ENCODE results near the gene SPAG16.

- no peak for TF ChIP-seq CTCF (IDR thresholded peaks at IDR 0.05)
- TF ChIP-seq POLR2AphosphoS5 (IDR thresholded peaks at IDR 0.05): no peak
- no peak for TF ChIP-seq POLR2A (IDR thresholded peaks at IDR 0.05)
Measured at GRCh38 chr2:214057986-214058385, 773.7 kb downstream of the SPAG16 start.

Data from prostate gland (tissue), 2 donors.